VCaP (cell line): Measurements from ENCODE around the gene ACTL7B.
A peak's percentile ranks its signal among the peaks of the same experiment; 100 is the strongest.

ENCODE experiments used
- H3K27ac ChIP-seq: fragments of 450-650 bp; 2 replicates; pipeline ENCODE4 v1.5.1; 2017
- TF ChIP-seq, protein P1 (sequence below): fragments of 450-650 bp; conservative IDR thresholded peaks from 2 replicates; pipeline ENCODE4 v1.5.1; 2017; ENCODE audit warnings: mild to moderate bottlenecking, moderate library complexity

ACTL7B gene

DNA sequence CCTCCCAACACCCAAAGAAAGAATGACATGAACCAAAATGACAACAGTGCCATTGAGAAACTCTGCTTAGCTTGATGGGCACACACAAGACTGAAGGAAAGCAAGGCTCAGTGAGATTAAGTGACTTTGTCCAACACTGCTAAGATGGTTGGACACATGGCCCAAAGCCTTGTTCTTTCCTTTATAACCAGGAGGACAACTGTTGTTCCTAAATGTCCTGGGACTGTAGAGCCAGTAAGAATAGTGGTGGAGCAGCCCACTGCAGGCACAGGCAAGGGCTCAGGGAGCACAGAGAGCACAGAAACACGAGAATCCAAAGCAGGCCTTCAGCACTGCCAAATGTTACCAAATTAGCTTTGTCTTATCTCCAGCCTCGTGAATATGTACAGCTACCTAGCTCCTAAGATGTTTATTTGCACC is 10.2 kb upstream of the ACTL7B start:
- no peak overlapping the region for H3K27ac ChIP-seq
- TF ChIP-seq, protein P1, sequence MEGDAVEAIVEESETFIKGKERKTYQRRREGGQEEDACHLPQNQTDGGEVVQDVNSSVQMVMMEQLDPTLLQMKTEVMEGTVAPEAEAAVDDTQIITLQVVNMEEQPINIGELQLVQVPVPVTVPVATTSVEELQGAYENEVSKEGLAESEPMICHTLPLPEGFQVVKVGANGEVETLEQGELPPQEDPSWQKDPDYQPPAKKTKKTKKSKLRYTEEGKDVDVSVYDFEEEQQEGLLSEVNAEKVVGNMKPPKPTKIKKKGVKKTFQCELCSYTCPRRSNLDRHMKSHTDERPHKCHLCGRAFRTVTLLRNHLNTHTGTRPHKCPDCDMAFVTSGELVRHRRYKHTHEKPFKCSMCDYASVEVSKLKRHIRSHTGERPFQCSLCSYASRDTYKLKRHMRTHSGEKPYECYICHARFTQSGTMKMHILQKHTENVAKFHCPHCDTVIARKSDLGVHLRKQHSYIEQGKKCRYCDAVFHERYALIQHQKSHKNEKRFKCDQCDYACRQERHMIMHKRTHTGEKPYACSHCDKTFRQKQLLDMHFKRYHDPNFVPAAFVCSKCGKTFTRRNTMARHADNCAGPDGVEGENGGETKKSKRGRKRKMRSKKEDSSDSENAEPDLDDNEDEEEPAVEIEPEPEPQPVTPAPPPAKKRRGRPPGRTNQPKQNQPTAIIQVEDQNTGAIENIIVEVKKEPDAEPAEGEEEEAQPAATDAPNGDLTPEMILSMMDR = no peak; the same call in 1 of the 2 replicates

DNA sequence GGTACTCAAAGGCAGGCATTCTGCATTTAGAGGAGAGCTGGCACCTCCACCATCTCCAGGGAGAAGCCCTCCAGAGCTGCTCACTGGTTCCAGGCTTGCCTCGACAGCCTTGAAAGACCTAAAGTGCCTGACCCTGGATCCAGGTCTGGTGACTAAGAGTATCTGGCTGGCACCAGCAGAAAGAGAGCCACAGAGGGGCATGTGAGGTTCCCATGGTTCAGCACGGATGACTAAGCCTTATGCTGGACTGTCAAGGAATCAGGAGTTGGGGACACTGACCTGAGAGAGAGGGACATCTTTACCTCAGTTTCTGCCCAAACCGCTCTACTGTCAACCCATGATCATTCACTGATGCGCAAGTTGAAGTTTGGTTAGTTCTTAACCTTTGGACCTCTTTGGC is 9.3 kb upstream of the ACTL7B start:
- H3K27ac ChIP-seq = no peak overlapping the region
- TF ChIP-seq, protein P1 = no peak

DNA sequence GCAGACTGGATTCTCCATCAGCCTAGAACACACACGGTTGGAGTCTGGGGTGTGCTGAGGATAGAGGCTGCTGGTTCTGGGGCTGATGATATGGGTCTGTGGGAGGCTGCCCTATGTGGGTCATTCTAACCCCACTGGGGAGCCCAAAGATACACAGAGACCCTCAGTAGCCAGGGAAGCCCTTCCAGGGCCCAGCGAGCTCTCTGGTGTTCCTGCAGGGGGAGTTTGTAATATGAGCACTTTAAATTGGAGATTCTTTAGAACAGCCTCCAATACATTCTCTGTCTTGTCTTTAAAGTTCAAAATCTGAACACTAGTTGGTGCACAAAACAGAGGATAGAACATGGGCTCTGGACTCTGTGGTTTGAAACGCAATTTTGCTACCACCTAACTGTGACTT is 8.7 kb upstream of the ACTL7B start:
- TF ChIP-seq, protein P1 = peak; percentile 28; the same call in 1 of the 2 replicates

DNA sequence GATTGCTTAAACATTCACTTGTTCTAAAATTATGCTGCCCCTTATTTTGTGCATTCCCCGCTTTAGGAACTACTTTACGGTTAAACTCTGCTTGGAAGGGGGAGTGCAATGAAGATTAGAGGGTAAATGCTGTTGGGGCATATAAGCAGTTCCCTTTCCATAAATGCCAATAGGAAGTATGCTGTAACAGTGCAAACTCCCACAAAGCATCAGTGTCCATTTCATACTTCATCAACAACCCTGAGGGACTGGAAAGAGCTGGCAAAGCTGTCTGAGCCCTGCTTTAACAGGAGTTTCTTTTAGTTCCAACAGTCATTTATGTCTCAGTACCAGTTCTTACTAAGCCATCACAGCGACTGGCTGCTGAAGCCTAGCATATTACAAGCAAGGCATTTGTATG is 8.1 kb upstream of the ACTL7B start:
- no peak overlapping the region for H3K27ac ChIP-seq
- TF ChIP-seq, protein P1 = no peak

More for the DNA sequence above, 8.7 kb upstream of the ACTL7B start:
- no peak overlapping the region for H3K27ac ChIP-seq

DNA sequence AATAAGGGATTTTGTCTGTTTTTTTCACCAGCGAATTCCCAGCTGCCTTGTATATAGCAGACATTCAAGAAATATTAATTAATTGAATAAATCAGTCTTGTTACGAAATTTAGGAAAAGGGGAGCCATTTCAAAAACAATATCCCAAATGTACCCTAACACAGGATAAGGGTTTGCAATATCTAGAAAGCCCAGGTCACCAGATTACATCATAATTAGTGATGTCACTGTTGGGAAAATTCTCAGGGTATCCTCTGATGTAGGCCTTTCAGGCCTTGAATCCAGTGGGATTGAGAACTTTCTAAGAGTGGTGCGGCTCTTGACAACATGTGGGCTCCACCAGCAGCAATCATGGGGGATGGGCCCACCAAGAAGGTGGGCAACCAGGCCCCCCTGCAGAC is 6.2 kb upstream of the ACTL7B start, which contains the start of gene ACTL7A:
ACTL7A (plus strand) TSS at position 270 of the 400 bp plus-strand sequence; CDS start at position 327, 57 bp downstream.
- no peak within 1 kb of the TSS for H3K27ac ChIP-seq
- TF ChIP-seq, protein P1 = no peak

DNA sequence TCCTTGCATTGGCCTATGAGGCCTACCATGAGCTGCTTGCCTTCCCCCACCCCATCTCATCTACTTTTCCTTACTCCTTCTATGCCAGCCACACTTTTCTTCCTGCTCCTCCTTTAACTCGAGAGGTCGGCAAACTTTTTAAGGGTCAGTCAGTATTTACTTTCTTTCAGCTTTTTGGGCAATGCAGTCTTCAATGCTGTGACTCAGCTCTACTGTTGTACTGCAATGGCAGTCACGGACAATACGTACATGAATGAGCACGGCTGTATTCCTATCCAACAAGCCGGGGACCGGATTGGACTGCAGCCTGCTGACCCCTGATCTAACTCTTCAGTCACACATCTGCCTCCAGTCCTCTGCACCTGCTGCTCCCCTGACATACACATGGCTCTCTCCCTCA is 5.7 kb upstream of the ACTL7B start:
- TF ChIP-seq, protein P1 = no peak
- H3K27ac ChIP-seq = no peak overlapping the region

DNA sequence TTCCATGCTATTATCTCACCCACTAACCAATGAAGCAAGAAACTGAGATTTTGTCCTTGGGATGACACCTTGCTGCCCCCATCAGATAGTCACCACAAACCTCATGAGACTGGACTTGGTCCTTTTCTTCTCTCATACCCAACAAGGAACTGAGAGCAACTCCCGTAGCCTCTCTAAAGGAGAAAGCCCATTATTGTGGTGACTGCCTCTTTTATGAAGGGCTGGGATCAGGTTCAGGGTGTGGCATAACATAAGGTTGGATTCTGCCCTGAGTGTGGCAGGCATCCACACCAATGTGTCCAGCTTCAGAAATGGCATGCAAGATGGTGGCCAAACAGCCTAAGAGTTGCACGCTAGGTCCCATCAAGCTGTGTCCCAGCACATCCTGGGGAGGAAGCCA is 5.0 kb upstream of the ACTL7B start:
- TF ChIP-seq, protein P1 = no peak
- H3K27ac ChIP-seq = no peak overlapping the region

DNA sequence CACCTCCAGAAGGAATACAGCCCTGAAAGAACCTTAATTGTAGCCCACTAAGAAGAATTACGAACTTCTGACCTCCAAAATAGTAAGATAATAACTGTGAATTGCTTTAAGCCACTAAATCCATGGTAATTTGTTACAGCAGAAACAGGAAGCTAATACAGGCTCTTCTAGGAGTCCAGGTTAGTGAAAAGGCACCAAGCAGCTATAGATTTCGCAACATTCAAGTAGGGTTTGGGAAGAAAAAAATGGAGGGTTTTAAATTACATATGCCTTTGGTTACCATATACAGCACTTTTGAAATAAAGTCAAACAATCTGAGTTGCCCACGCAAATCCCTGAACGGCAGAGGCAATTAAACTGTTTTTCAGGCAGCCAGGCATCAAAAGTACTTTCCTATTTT is 4.6 kb upstream of the ACTL7B start:
- TF ChIP-seq, protein P1 = no peak

More for the DNA sequence above, 4.6 kb upstream of the ACTL7B start:
- H3K27ac ChIP-seq = no peak overlapping the region
